Stimulated activated CD8-positive, alpha-beta memory T cell treated with anti-CD3 and anti-CD28 coated beads, Interleukin-15, amount 100 ng/mL, for 48 hours (primary cell): ENCODE data around the gene PNMT.

Source experiments
- DNase-seq, 2 donors: peaks; one replicate each; pipeline ENCODE4 v3.0.0-alpha.2; 2020; ENCODE audit warnings: low read depth in 2 of 2

The PNMT gene, protein sequence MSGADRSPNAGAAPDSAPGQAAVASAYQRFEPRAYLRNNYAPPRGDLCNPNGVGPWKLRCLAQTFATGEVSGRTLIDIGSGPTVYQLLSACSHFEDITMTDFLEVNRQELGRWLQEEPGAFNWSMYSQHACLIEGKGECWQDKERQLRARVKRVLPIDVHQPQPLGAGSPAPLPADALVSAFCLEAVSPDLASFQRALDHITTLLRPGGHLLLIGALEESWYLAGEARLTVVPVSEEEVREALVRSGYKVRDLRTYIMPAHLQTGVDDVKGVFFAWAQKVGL

DNA sequence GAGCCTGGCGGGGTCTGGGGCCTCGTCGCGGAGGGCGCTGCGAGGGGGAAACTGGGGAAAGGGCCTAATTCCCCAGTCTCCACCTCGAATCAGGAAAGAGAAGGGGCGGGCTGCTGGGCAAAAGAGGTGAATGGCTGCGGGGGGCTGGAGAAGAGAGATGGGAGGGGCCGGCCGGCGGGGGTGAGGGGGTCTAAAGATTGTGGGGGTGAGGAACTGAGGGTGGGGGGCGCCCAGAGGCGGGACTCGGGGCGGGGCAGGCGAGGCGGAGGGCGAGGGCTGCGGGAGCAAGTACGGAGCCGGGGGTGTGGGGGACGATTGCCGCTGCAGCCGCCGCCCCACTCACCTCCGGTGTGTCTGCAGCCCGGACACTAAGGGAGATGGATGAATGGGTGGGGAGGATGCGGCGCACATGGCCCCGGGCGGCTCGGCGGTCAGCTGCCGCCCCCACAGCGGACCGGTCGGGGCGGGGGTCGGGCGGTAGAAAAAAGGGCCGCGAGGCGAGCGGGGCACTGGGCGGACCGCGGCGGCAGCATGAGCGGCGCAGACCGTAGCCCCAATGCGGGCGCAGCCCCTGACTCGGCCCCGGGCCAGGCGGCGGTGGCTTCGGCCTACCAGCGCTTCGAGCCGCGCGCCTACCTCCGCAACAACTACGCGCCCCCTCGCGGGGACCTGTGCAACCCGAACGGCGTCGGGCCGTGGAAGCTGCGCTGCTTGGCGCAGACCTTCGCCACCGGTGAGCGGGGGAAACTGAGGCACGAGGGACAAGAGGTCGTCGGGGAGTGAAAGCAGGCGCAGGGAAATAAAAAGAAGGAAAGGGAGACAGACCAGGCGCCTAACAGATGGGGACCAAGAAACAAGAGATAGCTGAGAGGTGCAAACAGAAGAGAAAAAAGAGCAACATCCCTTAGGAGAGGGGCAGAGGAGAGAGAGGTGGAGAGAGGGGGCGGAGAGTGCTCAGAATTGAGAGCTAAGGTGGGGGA, at the start of gene PNMT:
TSS of gene PNMT (plus strand) at position 509 of the 980 bp plus-strand sequence. CDS start at position 532, 23 bp downstream.
- DNase-seq: peak; percentile 49

DNA sequence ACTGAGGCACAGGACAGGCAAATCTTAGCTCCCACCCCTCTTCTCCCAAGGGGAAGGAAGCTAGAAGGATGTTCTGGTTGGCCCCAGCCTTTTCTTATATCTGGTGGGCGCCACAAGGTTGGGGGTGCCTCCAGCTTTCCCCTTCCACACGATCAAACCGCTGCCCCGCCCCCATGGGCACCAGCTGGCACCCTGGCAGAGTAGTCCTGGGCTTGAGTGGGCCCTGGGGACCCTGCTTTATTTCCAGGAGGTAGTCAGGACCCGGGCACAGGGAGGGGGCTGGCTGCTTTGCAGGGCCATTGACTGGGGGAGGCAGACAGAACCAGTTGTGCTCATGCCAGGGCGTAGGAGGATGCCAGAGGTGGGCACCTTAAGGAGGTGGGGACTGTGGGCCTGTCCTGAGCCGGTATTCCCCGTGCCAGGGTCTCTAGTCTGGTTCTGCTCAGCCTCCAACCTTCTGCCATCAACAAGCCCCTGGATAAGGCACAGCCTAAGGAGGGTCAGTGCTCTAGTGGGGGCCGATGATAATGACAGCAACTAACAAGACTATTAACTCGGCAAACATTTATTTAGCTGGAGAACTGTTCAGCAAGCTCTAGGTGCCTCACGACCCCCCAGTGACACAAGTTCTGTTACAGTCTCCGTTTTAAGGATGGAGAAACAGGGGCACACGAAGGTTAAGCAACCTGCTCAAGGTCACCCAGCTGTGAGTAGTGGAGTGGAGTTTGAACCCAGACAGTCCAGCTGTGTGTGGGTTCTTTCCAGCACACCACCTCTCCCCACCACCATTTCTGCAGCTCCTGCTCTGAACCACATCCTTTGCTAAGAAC, 49.1 kb upstream of the PNMT start:
- DNase-seq: no peak

DNA sequence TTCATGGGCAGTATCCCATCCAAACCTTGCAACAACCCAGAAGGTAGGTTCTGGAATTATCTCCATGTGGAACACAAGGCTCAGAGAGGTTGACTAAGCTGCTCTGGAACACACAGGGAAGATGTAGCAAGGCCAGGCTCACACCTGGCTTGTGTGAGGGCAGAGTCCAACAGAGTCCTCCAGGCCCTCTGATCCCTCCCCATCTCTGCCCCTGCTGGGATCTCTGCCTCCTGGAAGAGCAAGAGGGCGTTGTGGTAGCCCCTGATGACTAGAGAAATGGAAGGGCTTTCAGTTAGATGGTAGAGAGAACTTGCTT, 48.5 kb upstream of the PNMT start:
- no peak for DNase-seq

DNA sequence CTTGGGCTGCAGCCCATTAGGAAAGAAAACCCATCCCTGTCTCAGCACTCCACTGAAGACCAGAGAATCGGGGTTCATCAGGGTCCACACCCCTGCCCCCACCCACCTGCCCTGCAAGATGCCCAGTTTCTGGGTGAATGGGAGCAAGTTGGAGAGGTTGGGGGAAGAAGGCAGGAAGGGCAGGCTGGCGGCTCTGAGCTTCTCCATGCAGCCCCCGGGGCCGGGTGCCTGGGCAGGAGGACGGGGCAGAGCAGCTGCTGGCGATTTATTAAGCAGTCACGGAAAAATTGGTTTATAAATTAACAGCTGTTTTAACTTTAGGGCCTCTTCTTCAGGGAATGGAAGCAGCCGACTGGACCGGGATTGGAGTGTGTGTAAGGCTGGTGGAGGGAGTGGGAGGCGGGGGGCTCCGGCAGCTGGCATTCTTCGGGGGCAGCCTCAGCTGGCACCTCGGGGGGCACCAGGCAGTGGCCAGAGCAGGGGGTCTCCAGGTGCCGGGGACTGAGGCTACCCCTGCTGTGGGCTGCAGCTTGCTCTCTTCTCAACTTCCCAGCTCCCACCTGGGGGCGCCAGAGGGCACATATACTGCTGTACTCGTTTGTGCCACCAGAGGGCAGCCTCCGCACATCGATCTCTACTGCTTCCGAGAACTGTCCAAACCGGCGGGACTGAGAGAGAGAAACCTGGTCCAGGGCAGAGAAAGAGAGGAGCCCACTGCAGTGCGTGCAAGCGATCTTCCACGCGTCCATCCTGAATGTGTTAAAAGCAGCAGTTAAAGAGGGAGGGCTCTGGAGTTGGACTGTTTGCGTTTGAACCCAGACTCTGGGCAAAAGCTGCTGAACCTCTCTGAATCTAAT, 46.5 kb upstream of the PNMT start:
- peak; percentile 71 to 75 for DNase-seq

DNA sequence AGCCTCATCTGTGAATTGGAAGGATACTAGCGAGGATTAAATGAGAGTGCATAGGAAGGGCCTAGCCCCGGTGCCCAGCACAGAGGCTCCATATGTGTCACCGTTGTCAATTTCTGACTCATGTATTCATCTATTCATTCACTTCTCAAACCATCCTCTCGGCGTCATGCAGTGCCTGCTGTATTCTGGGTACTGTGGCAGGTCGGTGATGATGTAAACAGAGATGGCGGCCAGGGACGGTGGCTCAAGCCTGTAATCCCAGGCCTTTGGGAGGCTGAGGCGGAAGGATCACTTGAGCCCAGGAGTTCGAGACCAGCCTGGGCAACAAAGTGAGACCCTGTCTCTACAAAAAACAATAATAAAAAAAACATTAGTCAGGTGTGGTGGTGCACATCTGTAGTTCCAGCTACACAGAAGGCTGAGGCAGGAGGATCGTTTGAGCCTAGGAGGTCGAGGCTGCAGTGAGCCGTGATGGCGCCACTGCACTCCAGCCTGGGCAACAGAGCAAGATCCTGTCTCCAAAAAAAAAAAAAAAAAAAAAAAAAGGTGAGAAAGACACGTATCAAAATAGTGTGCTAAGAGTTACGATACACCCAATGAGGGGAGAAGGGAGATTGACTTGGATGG, 45.8 kb upstream of the PNMT start:
- DNase-seq: peak in 1 of 2 donors; percentile 32

DNA sequence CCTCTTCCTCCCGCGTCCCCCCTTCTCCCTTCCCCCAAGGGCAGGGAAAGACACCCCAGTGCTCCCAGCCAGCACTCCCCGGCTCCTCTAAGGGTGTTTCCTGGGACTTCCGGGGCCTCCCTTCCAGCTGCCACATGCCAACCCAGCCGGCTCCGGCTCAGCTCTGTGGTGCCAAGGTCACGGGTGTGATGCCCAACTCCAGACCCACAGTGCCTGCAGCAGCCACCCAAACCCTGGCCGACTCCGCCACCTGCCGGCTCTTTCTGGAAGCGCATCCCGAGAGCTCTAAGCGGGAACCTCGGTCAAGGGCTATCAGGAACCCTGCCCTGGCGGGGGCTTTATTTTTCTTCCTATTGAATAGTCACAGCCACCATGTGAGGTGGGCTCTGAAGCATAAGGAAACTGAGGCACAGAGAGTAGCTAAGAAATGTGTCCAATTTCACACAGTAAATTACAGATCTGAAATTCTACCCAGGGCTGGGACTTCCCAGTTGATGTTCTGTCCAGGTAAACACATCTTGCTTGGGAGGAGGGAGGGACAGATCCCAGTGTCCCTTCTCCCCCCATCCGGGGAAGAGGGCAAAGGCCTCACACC, 44.8 kb upstream of the PNMT start:
- peak; percentile 67 to 77 for DNase-seq

DNA sequence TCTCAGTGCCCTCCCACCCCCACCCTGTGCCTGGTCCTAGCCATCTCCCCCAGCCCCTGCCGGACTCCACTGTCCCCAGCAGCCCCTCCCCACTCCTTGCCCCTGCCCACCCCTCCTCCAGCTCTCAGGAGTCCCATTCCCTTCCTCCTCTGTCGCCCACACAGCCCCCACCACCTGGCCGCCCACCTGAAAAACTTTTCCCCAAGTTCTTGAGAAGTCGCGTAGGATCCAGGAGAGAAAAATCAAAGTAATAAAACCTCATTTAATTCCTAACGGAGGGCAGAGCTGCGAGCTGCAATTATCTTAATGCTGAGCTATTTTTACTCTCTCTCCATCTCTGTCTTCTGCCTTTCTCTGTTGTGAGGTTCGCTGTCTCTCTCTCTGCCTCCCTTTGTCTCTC, 43.9 kb upstream of the PNMT start:
- DNase-seq: no peak

DNA sequence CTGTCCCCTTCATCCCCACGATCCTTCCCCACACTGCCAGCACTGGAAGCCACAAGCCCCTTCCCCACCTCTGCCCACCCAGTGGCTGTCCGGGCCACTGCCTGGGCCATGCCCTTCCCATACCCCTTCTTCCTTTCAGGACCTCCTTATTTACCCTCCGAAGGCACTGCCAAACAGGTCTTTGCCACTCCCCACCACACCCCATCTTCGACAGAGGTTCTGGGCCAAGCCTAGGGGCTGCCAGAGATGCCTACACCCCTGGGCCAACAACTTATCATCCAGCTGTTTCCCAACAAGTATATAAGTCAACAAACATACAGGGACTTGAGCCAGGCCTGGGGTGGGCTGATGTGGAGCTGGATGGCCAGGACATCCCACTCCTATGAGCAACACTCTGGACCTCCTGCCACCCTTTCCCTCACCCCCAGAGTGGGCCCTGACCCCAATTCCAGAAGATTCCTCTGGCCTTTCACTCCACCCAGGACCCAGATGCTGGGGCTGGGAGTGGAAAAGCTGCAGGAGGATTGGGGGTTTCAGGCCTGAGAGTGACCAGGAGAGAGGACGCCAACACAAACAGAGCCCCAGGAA, 43.0 kb upstream of the PNMT start:
- DNase-seq: no peak

DNA sequence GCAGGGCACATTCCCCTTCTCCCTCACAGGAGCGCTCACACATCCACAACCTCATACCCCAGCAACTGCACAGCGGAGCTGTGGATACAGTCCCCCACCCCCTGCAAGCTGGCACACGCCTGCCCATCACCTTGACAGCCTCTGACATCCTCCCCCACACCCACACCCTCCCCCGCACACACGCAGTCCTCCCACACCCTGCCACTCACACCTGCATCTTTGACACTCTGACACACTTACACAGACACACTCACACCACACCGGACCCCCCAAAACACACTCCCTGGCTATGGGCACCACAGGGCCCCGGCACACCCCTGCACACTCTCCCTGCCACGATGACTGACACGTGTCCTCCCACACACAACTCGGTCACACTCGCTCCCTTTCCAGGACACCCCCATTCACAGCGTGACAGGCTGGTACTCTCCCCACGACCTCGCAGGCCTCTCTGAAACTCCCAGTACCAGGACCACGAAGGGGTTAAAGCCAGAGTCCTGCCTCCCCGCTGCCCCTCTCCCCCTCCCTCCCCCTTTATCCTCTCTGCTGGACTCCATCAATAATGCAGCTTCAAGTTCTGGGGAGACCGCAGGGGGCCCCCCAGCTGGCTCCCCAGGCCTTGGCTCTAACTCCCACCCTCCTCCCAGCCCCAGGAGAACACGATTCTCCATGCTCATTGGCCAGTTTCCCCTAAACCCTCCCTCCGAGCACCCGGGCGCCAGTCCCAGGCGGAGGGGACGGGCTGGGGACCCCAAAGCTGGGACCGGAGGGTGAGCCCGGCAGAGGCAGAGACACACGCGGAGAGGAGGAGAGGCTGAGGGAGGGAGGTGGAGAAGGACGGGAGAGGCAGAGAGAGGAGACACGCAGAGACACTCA, 41.8 kb upstream of the PNMT start, which contains the start of gene PPP1R1B:
TSS of gene PPP1R1B (plus strand) at position 782 of the 876 bp plus-strand sequence. CDS start 441 bp downstream, outside the sequence.
- no peak for DNase-seq

DNA sequence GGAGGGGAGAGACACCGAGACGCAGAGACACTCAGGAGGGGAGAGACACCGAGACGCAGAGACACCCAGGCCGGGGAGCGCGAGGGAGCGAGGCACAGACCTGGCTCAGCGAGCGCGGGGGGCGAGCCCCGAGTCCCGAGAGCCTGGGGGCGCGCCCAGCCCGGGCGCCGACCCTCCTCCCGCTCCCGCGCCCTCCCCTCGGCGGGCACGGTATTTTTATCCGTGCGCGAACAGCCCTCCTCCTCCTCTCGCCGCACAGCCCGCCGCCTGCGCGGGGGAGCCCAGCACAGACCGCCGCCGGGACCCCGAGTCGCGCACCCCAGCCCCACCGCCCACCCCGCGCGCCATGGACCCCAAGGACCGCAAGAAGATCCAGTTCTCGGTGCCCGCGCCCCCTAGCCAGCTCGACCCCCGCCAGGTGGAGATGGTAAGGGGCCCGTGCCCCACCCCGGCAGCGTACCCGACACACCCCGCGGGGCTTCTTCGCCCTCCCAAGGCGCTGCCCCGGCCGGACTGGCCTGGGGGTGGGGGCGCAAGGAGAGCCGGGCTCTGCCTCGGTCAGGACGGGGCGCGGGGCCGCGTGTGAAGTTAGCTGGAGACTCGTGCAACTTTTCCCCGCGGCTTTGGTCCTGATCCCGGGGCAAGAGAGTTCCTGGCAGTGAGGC, 41.1 kb upstream of the PNMT start:
- no peak for DNase-seq

DNA sequence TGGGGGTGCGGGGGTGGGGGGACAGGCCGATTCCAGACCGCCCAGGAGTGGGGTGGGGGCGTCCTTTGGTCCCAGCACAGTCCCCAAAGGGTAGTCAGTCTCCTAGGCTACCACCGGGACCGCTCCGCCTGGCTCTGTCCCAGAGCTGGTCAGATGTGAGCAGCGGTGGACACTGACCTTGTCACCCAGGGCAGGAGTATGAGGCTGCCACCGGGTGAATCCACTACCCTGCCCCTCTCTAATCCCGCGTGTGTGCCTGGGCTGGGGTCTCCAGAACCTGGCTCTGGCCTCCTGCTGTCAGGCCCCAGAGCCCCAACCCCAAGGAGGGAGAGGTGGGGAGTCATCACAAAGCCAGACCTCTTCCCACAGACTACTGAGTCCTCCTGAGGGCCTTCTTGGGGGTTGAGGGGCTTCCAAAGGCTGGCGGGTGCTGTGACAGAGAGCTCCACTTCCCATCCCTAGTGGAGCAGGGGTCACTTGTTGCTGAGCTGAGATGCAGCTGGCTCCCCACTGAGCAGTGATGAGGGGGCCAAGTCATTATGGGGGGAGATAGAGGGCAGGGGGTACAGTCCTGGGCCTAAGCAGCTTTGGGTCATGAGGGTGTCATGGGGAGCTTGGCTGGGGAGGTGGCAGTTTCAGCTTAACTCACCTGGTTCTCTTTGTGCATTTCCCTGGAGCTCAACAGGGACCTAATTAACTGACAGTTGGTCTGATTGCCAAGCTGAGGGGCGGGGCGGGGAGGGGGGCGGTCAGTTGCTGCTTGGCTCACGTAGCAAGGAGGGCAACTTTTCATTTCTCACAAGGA, 40.3 kb upstream of the PNMT start:
- DNase-seq: no peak

DNA sequence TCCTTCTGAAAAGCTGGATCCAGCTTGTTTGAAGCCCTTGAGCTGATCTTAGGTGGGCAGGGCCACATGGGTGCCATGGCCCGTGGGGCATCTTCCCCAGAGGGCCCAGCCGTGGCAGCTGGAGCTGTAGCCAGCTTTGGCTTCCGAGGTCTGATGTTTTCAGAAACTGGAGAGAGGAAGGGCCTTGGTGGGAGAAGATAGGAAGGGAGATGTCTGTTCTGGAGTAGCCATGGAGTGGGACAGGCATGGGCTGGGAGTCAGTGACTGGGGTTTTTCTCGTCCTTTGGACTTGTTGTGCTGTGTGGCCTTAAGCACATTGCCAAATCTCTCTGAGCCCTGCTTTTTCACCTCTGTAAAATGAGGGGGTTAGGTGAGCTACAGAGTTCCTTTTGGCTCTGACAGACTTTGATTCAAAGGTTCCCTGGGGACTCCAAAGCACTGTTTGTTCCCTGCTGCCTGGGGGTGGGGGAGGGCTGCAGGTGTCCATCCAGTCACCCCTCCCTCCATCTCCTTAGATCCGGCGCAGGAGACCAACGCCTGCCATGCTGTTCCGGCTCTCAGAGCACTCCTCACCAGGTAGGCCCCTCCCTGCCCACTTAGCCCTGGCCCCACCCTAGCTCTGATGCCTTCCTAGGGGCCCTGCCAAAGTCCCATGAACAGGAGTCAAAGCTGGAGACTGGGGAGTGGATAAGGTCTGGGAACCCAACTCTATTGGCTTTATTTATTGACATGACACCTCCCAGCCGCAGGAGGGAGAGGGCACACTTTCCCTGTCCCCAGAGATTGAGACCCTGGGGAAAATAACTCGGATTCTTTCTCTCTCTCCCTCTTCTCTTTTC, 39.4 kb upstream of the PNMT start:
- no peak for DNase-seq

DNA sequence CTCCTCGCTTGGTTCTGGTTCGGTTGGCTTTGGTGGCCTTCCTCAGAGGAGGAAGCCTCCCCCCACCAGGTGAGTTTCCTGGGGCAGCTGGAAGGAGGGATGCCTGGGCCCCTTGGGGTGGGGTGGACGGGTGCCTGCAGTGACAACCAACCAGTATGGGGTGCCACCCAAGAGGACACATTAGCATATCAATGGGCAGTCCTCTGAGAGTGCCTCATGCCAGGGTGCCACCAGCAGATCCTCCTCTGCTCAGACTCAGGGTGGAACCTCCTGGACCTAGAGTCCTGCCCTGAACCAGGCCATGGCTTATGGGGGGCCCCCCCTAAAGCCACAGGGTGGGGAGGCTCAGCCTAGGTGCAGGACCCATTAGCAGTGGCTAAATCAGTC, 38.8 kb upstream of the PNMT start:
- no peak for DNase-seq

DNA sequence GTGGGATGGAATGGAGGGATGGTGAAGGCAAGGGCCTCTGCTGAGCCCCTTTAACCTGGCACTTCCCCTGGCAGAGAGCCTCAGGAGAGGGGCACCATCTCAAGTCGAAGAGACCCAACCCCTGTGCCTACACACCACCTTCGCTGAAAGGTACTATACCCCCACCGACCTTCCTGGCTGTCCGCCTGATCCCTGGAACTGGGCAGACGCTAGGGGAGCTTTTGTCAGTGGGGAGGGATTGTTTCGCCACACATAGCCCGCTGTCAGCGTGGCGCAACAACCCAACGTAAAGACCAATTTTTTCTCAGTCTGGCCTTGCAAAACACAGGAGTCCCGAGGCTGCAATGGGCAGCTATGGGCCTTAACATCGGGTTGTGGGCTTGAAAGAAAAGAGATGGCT, 38.4 kb upstream of the PNMT start:
- DNase-seq: no peak

DNA sequence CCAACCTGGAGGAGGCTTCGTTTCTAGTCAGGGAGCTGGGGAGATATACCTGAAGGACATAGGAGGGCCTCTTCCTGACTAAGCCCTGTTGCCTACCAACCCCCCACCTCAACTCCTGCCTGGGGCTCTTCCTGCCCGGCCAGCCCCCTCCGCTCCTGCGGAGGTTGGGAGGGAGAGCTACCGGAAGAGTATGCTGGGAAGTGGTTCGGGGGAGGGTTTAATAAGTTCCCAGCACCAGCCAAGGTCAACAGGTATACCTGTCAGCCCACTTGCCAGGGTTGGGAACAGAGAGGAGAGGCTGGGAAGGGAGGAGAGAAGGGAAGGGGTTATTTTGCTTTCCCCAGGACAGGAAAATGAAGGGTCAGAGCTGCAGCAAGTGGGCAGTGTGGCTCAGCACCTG, 36.9 kb upstream of the PNMT start:
- no peak for DNase-seq

DNA sequence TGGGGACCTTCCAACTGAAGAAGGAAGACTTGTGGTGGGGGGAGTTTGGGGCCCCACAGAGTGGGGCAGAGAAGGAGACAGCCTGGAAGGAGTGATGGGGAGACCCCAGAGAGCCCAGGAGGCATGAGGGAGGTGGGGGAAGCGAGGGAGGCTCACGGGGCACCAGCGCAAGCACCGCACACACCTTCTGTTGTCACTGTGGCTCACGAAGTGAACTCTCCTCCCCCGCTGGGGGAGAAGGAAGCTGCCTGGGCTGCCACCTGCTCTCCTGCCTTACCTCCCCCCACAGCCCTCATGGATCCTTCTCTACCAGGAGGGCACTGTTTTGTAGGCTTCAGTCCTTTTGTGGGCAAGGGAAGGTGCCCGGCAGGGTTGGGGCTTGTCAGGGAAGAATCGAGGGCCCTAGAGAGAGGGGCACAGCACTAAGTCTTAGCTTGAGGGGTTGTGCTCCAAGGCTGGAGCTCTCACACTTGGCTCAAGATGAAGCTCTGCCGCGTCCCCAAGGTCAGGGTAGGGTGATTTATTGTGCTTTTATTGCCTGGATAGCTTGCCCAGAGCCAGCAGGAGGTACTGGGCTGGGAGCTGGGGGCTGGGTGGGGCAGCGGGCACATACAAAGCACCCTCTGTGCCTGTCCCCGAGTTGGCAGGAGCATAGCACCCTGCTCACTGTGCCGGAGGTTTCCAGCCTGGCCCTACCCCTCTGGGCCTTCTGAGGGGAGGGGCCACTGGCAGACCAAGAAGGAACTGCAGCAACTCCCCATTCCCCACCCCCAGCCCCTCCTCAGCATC, 35.9 kb upstream of the PNMT start:
- no peak for DNase-seq
